GM23338 (cell line): ENCODE data around the gene NDUFV2.

Source experiments
- CREB1 ChIP-seq: fragments of 250-450 bp; sonication (Bioruptor Pico); IDR thresholded peaks from 2 replicates; pipeline ENCODE4 v1.5.0; 2020; ENCODE audit warnings: low read depth, mild to moderate bottlenecking, moderate library complexity
- CTCF ChIP-seq, 2 experiments: fragments of 200-600 bp in 1 of 2; sonication (generic) in 1 of 2; conservative IDR thresholded peaks; 2 replicates each; pipeline versions ENCODE4 v1.5.1 to v1.6.1; 2016 to 2017; ENCODE audit warnings: antibody characterized with exemption in 2 of 2, low read depth in 2 of 2, mild to moderate bottlenecking in 2 of 2, moderate library complexity in 1 of 2

DNA sequence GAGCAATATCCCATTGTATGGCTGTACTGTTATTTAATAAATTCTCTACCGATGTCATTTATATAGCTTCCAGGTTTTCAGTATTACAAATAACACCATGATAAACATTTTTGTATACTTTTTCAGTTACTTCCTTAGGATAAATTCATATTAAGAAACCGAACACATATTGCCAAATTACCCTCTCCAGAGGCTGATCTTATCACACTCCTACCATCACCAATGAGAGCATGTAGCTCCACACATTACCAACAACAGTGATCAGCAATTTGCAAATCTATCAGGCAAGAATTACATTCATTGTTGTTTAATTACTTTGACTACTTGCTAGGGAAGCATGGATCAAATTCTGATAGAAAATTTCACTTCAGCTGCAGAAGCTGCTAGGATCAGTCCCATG is 5.8 kb upstream of the NDUFV2 start:
- TF ChIP-seq CTCF (conservative IDR thresholded peaks at IDR 0.05; ENCODE audit: low read depth in 2 of 2) = no peak
- no peak for TF ChIP-seq CREB1 (CRISPR knock-in tag)
